GM12872 (cell line): ENCODE measurements around the gene PGAP6.

ENCODE experiments used
- TF ChIP-seq, protein P1 (sequence below): IDR thresholded peaks from 3 replicates; pipeline ENCODE4 v1.5.1; 2011; ENCODE audit warnings: low read depth, mild to moderate bottlenecking, low read length, moderate library complexity; ENCODE audit not compliant: insufficient read depth

Gene PGAP6

DNA sequence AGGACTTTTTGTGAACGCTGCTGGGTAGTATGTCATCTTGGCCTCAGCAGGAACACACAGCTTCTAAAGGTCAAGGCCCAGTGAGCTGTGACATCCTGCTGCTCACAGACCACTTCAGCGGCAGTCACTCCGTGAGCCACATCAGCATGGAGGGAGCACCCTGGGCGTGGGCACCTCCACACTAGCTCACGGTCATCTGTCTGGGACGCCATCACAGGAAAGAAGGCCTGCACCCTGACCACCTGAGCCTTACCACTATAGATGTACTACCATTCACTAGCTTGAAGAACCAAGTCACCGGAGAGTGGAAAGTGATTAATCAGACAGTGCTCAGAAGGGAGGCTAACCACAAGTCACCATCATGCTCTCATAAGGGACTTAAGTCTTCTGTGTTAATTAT lies 32.6 kb downstream of the PGAP6 start:
- TF ChIP-seq, protein P1, sequence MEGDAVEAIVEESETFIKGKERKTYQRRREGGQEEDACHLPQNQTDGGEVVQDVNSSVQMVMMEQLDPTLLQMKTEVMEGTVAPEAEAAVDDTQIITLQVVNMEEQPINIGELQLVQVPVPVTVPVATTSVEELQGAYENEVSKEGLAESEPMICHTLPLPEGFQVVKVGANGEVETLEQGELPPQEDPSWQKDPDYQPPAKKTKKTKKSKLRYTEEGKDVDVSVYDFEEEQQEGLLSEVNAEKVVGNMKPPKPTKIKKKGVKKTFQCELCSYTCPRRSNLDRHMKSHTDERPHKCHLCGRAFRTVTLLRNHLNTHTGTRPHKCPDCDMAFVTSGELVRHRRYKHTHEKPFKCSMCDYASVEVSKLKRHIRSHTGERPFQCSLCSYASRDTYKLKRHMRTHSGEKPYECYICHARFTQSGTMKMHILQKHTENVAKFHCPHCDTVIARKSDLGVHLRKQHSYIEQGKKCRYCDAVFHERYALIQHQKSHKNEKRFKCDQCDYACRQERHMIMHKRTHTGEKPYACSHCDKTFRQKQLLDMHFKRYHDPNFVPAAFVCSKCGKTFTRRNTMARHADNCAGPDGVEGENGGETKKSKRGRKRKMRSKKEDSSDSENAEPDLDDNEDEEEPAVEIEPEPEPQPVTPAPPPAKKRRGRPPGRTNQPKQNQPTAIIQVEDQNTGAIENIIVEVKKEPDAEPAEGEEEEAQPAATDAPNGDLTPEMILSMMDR: no peak

DNA sequence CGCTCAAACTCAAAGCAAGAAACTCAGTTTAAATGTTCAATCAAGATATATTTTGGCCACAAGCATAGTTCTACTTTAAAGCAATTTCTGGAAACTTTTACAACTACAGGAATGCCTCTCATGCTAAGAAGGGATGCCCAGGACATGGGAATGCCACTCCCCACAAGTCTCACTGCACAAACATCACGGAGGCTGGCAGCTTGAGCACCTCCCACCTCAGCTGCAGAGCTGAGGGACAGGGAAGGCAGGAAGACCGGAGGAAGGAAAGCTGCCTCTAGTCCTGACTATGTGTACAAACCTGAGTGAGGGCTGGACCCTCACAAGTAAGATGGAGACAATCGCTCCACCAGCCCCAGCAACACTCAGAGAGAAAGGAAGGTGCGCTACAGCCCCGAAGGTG lies 34.6 kb downstream of the PGAP6 start:
- TF ChIP-seq, protein P1: no peak

DNA sequence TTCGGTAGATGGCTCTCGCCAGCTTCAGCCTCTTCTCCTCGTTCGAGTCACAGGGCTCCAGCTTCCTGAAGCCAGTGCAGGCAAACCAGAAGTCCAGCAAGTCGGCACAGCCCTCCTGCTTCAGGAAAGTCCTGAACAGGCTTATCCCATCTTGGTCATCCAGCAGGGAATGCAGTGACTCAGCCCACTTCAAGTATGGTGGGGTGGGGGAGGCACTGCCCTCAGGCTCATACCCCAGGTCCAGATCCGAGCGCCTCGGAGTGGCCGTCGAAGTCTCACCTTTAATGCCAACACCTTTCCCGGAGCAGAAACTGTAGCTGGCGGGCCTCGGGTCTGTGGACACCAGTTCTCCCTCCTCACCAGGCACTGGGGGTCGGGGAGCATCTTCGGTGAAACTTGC lies 35.2 kb downstream of the PGAP6 start:
- TF ChIP-seq, protein P1: no peak

DNA sequence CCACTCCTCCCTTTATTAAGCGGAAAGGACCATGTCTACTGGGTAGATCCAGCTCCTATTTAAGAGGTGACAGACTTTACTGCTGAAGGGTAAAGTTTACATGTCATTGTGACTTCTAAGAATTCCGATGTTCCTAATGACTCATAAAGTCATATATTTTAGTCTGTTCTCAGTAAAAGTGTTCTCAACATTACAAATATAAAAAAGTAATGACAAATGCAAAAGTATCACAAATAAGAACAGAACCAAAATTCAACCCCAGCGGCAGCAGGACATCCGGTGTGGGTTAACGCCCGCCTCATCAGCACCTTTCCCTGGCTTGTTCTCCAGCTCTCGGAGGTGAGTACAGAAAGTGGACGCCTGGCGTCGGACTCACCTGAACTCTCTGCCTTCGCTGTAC lies 36.0 kb downstream of the PGAP6 start:
- TF ChIP-seq, protein P1: no peak

DNA sequence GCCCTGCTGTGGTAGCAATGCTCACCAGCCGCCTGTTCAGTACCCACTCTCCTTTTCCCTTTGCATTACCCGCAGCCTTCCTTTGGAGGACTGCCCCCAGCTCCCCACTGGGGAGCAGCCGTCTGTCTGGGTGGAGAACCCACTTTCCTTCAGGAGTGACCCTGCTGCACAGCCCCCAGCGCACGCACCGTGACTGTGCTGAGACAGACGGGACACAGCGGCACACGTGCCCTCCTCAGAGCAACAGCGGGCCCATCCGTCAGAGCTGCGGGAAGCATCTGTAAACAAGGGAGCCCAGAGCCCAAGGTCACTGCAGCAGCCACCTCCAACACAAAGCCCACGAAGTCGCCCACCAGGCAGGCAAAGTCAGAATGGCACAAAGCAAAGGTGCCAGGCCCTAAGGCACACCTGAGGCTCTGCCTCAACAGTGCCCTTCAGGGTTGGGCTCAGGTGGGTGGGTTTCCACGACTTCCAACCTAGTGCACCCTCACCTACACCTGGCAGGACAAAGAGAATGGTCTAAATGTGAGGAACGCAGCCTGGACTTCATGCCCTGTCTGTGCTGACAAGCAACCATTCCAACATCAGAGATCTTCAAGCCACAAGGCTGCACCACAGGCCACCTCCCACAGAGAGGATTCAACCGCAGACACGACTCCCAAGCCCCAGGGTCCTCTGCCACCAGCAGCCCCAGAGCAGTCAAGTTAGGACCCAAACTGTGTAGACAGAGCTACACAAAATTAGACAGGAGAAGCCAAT lies 39.1 kb downstream of the PGAP6 start:
- TF ChIP-seq, protein P1: no peak

DNA sequence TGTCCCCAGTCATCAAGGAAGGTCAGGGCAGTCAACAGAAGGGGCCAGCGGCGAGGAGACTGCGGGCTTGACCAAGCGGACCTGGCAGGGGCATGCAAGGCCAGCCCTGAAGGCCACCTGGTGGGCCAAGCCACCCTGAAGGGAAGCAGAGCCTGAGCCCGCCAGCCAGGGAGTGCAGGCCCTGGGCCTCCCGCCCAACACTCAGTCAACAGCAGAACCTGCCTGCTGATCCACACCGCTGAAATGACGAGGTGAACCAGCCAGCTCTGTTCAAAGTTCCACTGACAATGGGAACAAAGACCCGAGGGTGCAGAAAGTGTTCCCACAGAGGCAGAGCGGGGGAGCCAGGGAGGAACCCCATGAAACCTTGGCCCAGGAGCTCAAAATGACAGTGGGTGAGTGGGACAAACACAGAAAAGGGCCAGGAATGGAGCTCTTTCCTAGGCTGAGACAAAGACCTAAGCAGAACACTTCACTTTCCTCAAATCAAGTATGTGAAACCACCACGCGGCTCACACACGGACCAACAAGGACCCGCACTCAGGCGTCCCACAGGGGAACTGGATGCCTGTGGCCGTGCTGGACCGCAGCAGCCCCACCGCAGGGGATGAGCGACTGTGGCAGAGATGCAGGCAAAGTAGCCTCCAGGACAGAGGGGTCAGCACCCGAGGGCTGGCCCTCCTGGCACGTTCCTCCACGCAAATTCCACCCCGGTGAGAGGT lies 41.2 kb downstream of the PGAP6 start:
- TF ChIP-seq, protein P1: no peak

DNA sequence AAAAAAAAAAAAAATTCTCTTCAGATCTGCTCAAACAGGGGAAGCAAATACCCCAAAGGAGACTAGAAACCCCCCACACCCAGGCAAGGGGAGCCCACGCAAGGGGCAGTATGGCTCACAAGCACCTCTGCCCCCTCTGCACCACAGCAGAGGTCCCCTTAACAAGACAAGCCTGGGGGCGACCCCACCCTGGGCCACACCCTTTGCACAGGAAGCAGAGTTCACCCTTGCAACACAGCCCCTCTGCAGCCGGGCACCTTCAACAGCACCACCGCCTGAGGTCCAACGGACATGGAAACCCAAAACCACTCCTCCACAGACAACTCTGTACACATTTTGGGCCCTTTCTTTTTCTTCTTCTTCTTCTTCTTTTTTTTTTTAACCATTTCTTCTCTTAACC lies 42.1 kb downstream of the PGAP6 start:
- TF ChIP-seq, protein P1: no peak
